ENCODE results near the gene LGSN.

GRCh38 chr6:63263444-63263843 is 56.3 kb downstream of the LGSN start:
- TF ChIP-seq CEBPB (IDR thresholded peaks at IDR 0.05; ENCODE audit: low read depth, low read length) (no peak), KDM1A (IDR thresholded peaks at IDR 0.05; ENCODE audit: borderline replicate concordance, low read length) (no peak), POLR2AphosphoS5 (IDR thresholded peaks at IDR 0.05; ENCODE audit: low read depth, low read length) (no peak), SRF (IDR thresholded peaks at IDR 0.05; ENCODE audit: low read depth, low read length) (no peak), POLR2A (IDR thresholded peaks at IDR 0.05; ENCODE audit: control extremely low read depth in 1 of 2, low read depth in 2 of 2, low read length in 2 of 2) (no peak), EP300 (IDR thresholded peaks at IDR 0.05; ENCODE audit: borderline replicate concordance in 1 of 2, low read depth in 2 of 2, low read length in 2 of 2) (no peak), GTF2F1 (IDR thresholded peaks at IDR 0.05; ENCODE audit: borderline replicate concordance, low read depth, low read length) (no peak), CREB1 (IDR thresholded peaks at IDR 0.05) (no peak), SP1 (IDR thresholded peaks at IDR 0.05; ENCODE audit: low read depth, low read length) (no peak), TAF1 (IDR thresholded peaks at IDR 0.05; ENCODE audit: low read depth, low read length) (no peak)

Measured in H1 (cell line).